IMR-90 (cell line): ENCODE results near the gene ZSCAN5B. TPM values are rescaled to one million over a fixed set of nuclear protein-coding genes. Genes with fewer than 3 reads are reported as not detected.

Experiments used
- ATAC-seq: fragments of 200-7000 bp; cut with Tn5 transposase; 2 replicates; pipeline ENCODE4 v1.9.1; 2020; ENCODE audit warnings: low read depth, mild to moderate bottlenecking, moderate library complexity
- BruUV-seq: library from RNA; stranded (reverse); fragments of 400-500 nt; replicated peaks from 2 replicates; lab custom pipeline; 2021; lab: Mats Ljungman, UMichigan
- CTCF ChIA-PET: fragments of 300-600 bp; formaldehyde crosslinking; extraction: SDS; loops from one replicate; lab custom pipeline; 2021; ENCODE audit warnings: antibody characterized with exemption; lab: Yijun Ruan, JAX
- POLR2A ChIA-PET: fragments of 300-600 bp; sonication (Branson Sonifier 250); formaldehyde crosslinking; loops from one replicate; lab custom pipeline; 2022; ENCODE audit warnings: antibody characterized with exemption; ENCODE audit not compliant: unreplicated experiment; lab: Charles Lee
- DNase-seq: peaks from one replicate; pipeline ENCODE4 v3.0.0; 2013
- H2AFZ ChIP-seq: replicated peaks from 2 replicates; pipeline ENCODE3; 2013; ENCODE audit warnings: low read length, mild to moderate bottlenecking; ENCODE audit not compliant: poor library complexity
- H2AK5ac ChIP-seq: 2 replicates; pipeline ENCODE4 v1.6.1; 2013; ENCODE audit warnings: low read depth, low read length, inconsistent platforms
- H2AK9ac ChIP-seq: replicated peaks from 2 replicates; pipeline ENCODE3; 2013; ENCODE audit warnings: mild to moderate bottlenecking, low read depth, low read length, moderate library complexity; ENCODE audit not compliant: poor library complexity
- H2BK120ac ChIP-seq: 2 replicates; pipeline ENCODE4 v1.6.1; 2013; ENCODE audit warnings: low read depth, low read length, inconsistent platforms
- H2BK15ac ChIP-seq: 3 replicates; pipeline ENCODE4 v1.6.1; 2013; ENCODE audit warnings: low read depth, low read length, inconsistent platforms
- H2BK20ac ChIP-seq: 2 replicates; pipeline ENCODE4 v1.6.1; 2013; ENCODE audit warnings: low read depth, mild to moderate bottlenecking, inconsistent platforms, low read length, moderate library complexity
- H2BK5ac ChIP-seq: 2 replicates; pipeline ENCODE4 v1.6.1; 2013; ENCODE audit warnings: mild to moderate bottlenecking, low read depth, low read length, inconsistent platforms; ENCODE audit not compliant: poor library complexity, severe bottlenecking
- H3K14ac ChIP-seq: replicated peaks from 2 replicates; pipeline ENCODE4 v1.6.1; 2013; ENCODE audit warnings: low read depth, low read length, inconsistent platforms
- H3K18ac ChIP-seq: 2 replicates; pipeline ENCODE4 v1.6.1; 2013; ENCODE audit warnings: low read depth, low read length, control low read depth
- H3K23ac ChIP-seq: 2 replicates; pipeline ENCODE4 v1.6.1; 2013; ENCODE audit warnings: low read depth, low read length, inconsistent platforms
- H3K27ac ChIP-seq: 2 replicates; pipeline ENCODE4 v1.5.1; 2013; ENCODE audit warnings: mild to moderate bottlenecking, control low read depth, low read length; ENCODE audit not compliant: insufficient read depth
- H3K27me3 ChIP-seq: 2 replicates; pipeline ENCODE4 v1.6.1; 2013; ENCODE audit warnings: low read length; ENCODE audit not compliant: control insufficient read depth, insufficient read depth
- H3K36me3 ChIP-seq: 2 replicates; pipeline ENCODE4 v1.6.1; 2013; ENCODE audit warnings: low read length, mixed read lengths; ENCODE audit not compliant: control insufficient read depth, insufficient read depth
- H3K4ac ChIP-seq: 2 replicates; pipeline ENCODE4 v1.6.1; 2013; ENCODE audit warnings: low read depth, low read length, inconsistent platforms
- H3K4me1 ChIP-seq: 2 replicates; pipeline ENCODE4 v1.6.1; 2013; ENCODE audit warnings: low read length, mixed read lengths; ENCODE audit not compliant: control insufficient read depth, insufficient read depth
- H3K4me2 ChIP-seq: 2 replicates; pipeline ENCODE4 v1.6.1; 2013; ENCODE audit warnings: low read depth, mild to moderate bottlenecking, control low read depth, low read length, moderate library complexity
- H3K4me3 ChIP-seq: 2 replicates; pipeline ENCODE4 v1.5.1; 2013; ENCODE audit warnings: low read depth, mild to moderate bottlenecking, control low read depth, low read length, moderate library complexity; ENCODE audit not compliant: insufficient read depth
- H3K56ac ChIP-seq: 2 replicates; pipeline ENCODE4 v1.6.1; 2013; ENCODE audit warnings: low read length, inconsistent platforms; ENCODE audit not compliant: insufficient read depth; ENCODE audit errors: extremely low read depth
- H3K79me1 ChIP-seq, 2 experiments: 2 replicates each; pipeline ENCODE4 v1.6.1; 2013; ENCODE audit warnings: low read length in 2 of 2, inconsistent platforms in 1 of 2, low read depth in 1 of 2
- H3K9ac ChIP-seq: 2 replicates; pipeline ENCODE4 v1.6.1; 2013; ENCODE audit warnings: low read depth, low read length, control low read depth
- H3K9me1 ChIP-seq: 2 replicates; pipeline ENCODE4 v1.6.1; 2013; ENCODE audit warnings: low read length, inconsistent platforms; ENCODE audit not compliant: insufficient read depth
- H3K9me3 ChIP-seq: 2 replicates; pipeline ENCODE4 v1.6.1; 2013; ENCODE audit warnings: low read length; ENCODE audit not compliant: control insufficient read depth, insufficient read depth
- H4K20me1 ChIP-seq: 2 replicates; pipeline ENCODE4 v1.6.1; 2013; ENCODE audit warnings: low read length, inconsistent platforms; ENCODE audit not compliant: insufficient read depth
- H4K5ac ChIP-seq: 2 replicates; pipeline ENCODE4 v1.6.1; 2013; ENCODE audit warnings: mild to moderate bottlenecking, low read depth, low read length, control low read depth
- H4K8ac ChIP-seq, 2 experiments: 2 replicates each; pipeline ENCODE4 v1.6.1; 2013; ENCODE audit warnings: low read depth in 2 of 2, low read length in 2 of 2, control low read depth in 1 of 2, inconsistent platforms in 1 of 2
- H4K91ac ChIP-seq: 2 replicates; pipeline ENCODE4 v1.6.1; 2013; ENCODE audit warnings: low read depth, low read length, inconsistent platforms; ENCODE audit not compliant: insufficient read depth
- BHLHE40 ChIP-seq: fragments of 150-350 bp; IDR thresholded peaks from 2 replicates; pipeline ENCODE4 v1.6.1; 2016; ENCODE audit warnings: mild to moderate bottlenecking, low read depth, low read length
- CEBPB ChIP-seq: IDR thresholded peaks from 2 replicates; pipeline ENCODE4 v1.6.1; 2012; ENCODE audit warnings: low read depth, low read length, improper control_type of control experiment
- CHD1 ChIP-seq: IDR thresholded peaks from 2 replicates; pipeline ENCODE4 v1.6.1; 2012; ENCODE audit warnings: low read depth, low read length, improper control_type of control experiment
- CTCF ChIP-seq: conservative IDR thresholded peaks from 2 replicates; pipeline ENCODE4 v1.5.1; 2012; ENCODE audit warnings: mild to moderate bottlenecking, low read depth, low read length, improper control_type of control experiment
- ELK1 ChIP-seq: fragments of 150-350 bp; IDR thresholded peaks from 2 replicates; pipeline ENCODE4 v1.6.1; 2016; ENCODE audit warnings: low read depth, mild to moderate bottlenecking, low read length, moderate library complexity, borderline replicate concordance
- FOS ChIP-seq: fragments of 150-350 bp; IDR thresholded peaks from 2 replicates; pipeline ENCODE4 v1.6.1; 2016; ENCODE audit warnings: low read depth, low read length
- MAFK ChIP-seq: IDR thresholded peaks from 2 replicates; pipeline ENCODE4 v1.6.1; 2012; ENCODE audit warnings: low read depth, low read length, improper control_type of control experiment
- MAZ ChIP-seq: IDR thresholded peaks from 2 replicates; pipeline ENCODE4 v1.6.1; 2012; ENCODE audit warnings: low read depth, mild to moderate bottlenecking, low read length, improper control_type of control experiment, moderate library complexity, borderline replicate concordance
- MXI1 ChIP-seq: IDR thresholded peaks from 2 replicates; pipeline ENCODE4 v1.6.1; 2012; ENCODE audit warnings: low read depth, mild to moderate bottlenecking, low read length, moderate library complexity, borderline replicate concordance
- NFE2L2 ChIP-seq: fragments of 150-350 bp; IDR thresholded peaks from 2 replicates; pipeline ENCODE4 v1.6.1; 2016; ENCODE audit warnings: low read depth, mild to moderate bottlenecking, low read length
- POLR2A ChIP-seq: IDR thresholded peaks from 2 replicates; pipeline ENCODE4 v1.6.1; 2012; ENCODE audit warnings: mild to moderate bottlenecking, low read depth, low read length
- RAD21 ChIP-seq: IDR thresholded peaks from 2 replicates; pipeline ENCODE4 v1.6.1; 2012; ENCODE audit warnings: low read length, improper control_type of control experiment
- RCOR1 ChIP-seq: IDR thresholded peaks from 2 replicates; pipeline ENCODE4 v1.6.1; 2012; ENCODE audit warnings: mild to moderate bottlenecking, low read length, improper control_type of control experiment; ENCODE audit not compliant: insufficient replicate concordance
- RFX5 ChIP-seq: IDR thresholded peaks from 2 replicates; pipeline ENCODE4 v1.8.0; 2012; ENCODE audit warnings: low read depth, mild to moderate bottlenecking, low read length, moderate library complexity
- SMC3 ChIP-seq: fragments of 150-350 bp; IDR thresholded peaks from 2 replicates; pipeline ENCODE4 v1.6.1; 2016; ENCODE audit warnings: low read depth, mild to moderate bottlenecking, antibody characterized with exemption, low read length, moderate library complexity
- USF2 ChIP-seq: fragments of 150-350 bp; IDR thresholded peaks from 2 replicates; pipeline ENCODE4 v1.6.1; 2017; ENCODE audit warnings: mild to moderate bottlenecking, antibody characterized with exemption, low read length, low read depth
- WGBS, 2 experiments: methylation state at CpG; one replicate each; pipeline versions ENCODE4 v1.1.5 to v1.1.7; 2013; ENCODE audit warnings: missing lambda C conversion rate in 2 of 2; ENCODE audit not compliant: insufficient read length in 1 of 2; ENCODE audit errors: extremely low coverage in 2 of 2; 5-methylcytosine and 5-hydroxymethylcytosine counted together
- dilution Hi-C: fragments of 300-500 bp; cut with HindIII; formaldehyde crosslinking; loops from one replicate; pipeline ENCODE4 v1.14.3; 2018; ENCODE audit warnings: low sequenced_read_pairs; ENCODE audit not compliant: unreplicated experiment
- in situ Hi-C: fragments of 300-500 bp; cut with MboI; formaldehyde crosslinking; loops from 3 replicates; pipeline ENCODE4 v1.14.3; 2019; ENCODE audit warnings: low sequenced_read_pairs, inconsistent platforms, mixed read lengths
- intact Hi-C: fragments of 100-400 bp; cut with micrococcal nuclease; formaldehyde crosslinking; loops from 2 replicates; pipeline ENCODE4 v1.10.0; 2022
- polyA plus RNA-seq, 3 experiments: library from polyadenylated mRNA; depleted of rRNA; stranded (reverse); fragments of >200 nt; gene quantifications; 2 replicates each; pipeline ENCODE4 v1.2.3, GENCODE V29; 2012; ENCODE audit warnings: low replicate concordance in 1 of 3
- total RNA-seq: library from RNA; depleted of rRNA; stranded (reverse); fragments of >200 nt; gene quantifications from 2 replicates; pipeline ENCODE4 v1.2.3, GENCODE V29; 2012

The ZSCAN5B gene
- total and polyA plus RNA-seq, 2 of the 4 experiments (the other 2 are of a cell fraction): not detected

- no peak overlapping the region for H2BK120ac ChIP-seq
- H3K36me3 ChIP-seq: peaks cover 25% of the 10 kb centered on the region
- intact Hi-C loops (no loop called here), in situ Hi-C loops (no loop called here), dilution Hi-C loops (no loop called here)
- no peaks in the 10 kb centered on the region for H3K4me1 ChIP-seq
- H2BK5ac ChIP-seq: no peak overlapping the region
- no peak overlapping the region for H4K8ac ChIP-seq
- H3K56ac ChIP-seq: no peak overlapping the region
- no peaks in the 10 kb centered on the region for H3K27me3 ChIP-seq
- no peak overlapping the region for H2AFZ ChIP-seq
- H4K20me1 ChIP-seq: no peaks in the 10 kb centered on the region
- POLR2A ChIA-PET: no interaction called here
- DNase-seq (no peak), ATAC-seq (no peak)
- 92% methylated on average over 8 of the region's 11 CpGs; no CpG with 5 or more reads in 1 of the 2 experiments for WGBS, 2 experiments
- H3K18ac ChIP-seq: no peak overlapping the region
- no peak overlapping the region for H3K27ac ChIP-seq
- H3K4me3 ChIP-seq: no peak overlapping the region
- no peak overlapping the region for H2BK20ac ChIP-seq
- no peak overlapping the region for H2BK15ac ChIP-seq
- H3K9me3 ChIP-seq: no peaks in the 10 kb centered on the region
- no peak overlapping the region for H3K9ac ChIP-seq
- no peak overlapping the region for H3K14ac ChIP-seq
- BruUV-seq: no TSS peak
- H3K9me1 ChIP-seq: no peaks in the 10 kb centered on the region; the same call in 1 of the 2 replicates
- H3K23ac ChIP-seq: no peak overlapping the region
- H2AK5ac ChIP-seq: peak overlapping the region; percentile 8; the same call in 1 of the 2 replicates
- no peak overlapping the region for H2AK9ac ChIP-seq
- H3K79me1 ChIP-seq: no peaks in the 10 kb centered on the region
- H4K91ac ChIP-seq: no peak overlapping the region
- no peak overlapping the region for H3K4ac ChIP-seq
- H4K5ac ChIP-seq: no peak overlapping the region
- H3K4me2 ChIP-seq: no peak overlapping the region
- TF ChIP-seq RCOR1 (no peak), CHD1 (no peak), SMC3 (no peak), BHLHE40 (no peak), ELK1 (no peak), NFE2L2 (no peak), CEBPB (no peak), MAZ (no peak), MXI1 (no peak), MAFK (no peak), POLR2A (no peak), USF2 (no peak), RAD21 (no peak), RFX5 (no peak), CTCF (no peak), FOS (no peak)
- CTCF ChIA-PET: interaction anchor here (0.7 to 0.9 kb wide), 2 partner anchors 85 to 92 kb away, joined by 3 read pairs; no protein-coding TSS in a partner anchor
Measured at GRCh38 chr19:56161534-56161933, 36.0 kb downstream of the ZSCAN5B start.
